A673 (cell line): ENCODE results near the gene FSIP1. TPM values are rescaled to one million over a fixed set of nuclear protein-coding genes. Genes with fewer than 3 reads are reported as not detected.
A peak's percentile ranks its signal among the peaks of the same experiment; 100 is the strongest.

Source experiments
- BruUV-seq: library from RNA; stranded (reverse); fragments of 400-500 nt; replicated peaks from 2 replicates; lab custom pipeline; 2021; lab: Mats Ljungman, UMichigan
- CTCF ChIA-PET: fragments of 300-600 bp; sonication (Branson Sonifier 250); formaldehyde crosslinking; loops from one replicate; lab custom pipeline; 2022; ENCODE audit warnings: antibody characterized with exemption; lab: Charles Lee
- POLR2A ChIA-PET: fragments of 300-600 bp; sonication (Branson Sonifier 250); formaldehyde crosslinking; loops from one replicate; lab custom pipeline; 2022; ENCODE audit warnings: antibody characterized with exemption; ENCODE audit not compliant: low non-redundant PET; lab: Charles Lee
- DNase-seq: peaks from one replicate; pipeline ENCODE4 v3.0.0-alpha.2; 2015; ENCODE audit warnings: low spot score
- H3K27ac ChIP-seq: fragments of 200-600 bp; sonication (generic); 2 replicates; pipeline ENCODE4 v1.5.1; 2016; ENCODE audit warnings: mixed run types, low read depth, mild to moderate bottlenecking, mixed read lengths, antibody characterized with exemption, low read length; ENCODE audit not compliant: poor library complexity, severe bottlenecking
- H3K27me3 ChIP-seq: fragments of 200-600 bp; sonication (generic); replicated peaks from 2 replicates; pipeline ENCODE4 v1.6.1; 2017; ENCODE audit warnings: mixed run types, low read depth, mild to moderate bottlenecking, mixed read lengths, antibody characterized with exemption, low read length; ENCODE audit not compliant: insufficient read depth, poor library complexity
- H3K36me3 ChIP-seq: fragments of 200-600 bp; sonication (generic); 2 replicates; pipeline ENCODE4 v1.6.1; 2016; ENCODE audit warnings: mixed run types, mild to moderate bottlenecking, mixed read lengths, antibody characterized with exemption, low read length; ENCODE audit not compliant: insufficient read depth, poor library complexity, severe bottlenecking
- H3K4me1 ChIP-seq: fragments of 200-600 bp; sonication (generic); 2 replicates; pipeline ENCODE4 v1.6.1; 2017; ENCODE audit warnings: mixed run types, mild to moderate bottlenecking, mixed read lengths, antibody characterized with exemption, low read length; ENCODE audit not compliant: insufficient read depth, poor library complexity, severe bottlenecking
- H3K4me3 ChIP-seq: fragments of 200-600 bp; sonication (generic); 2 replicates; pipeline ENCODE4 v1.5.1; 2016; ENCODE audit warnings: low read depth, mixed run types, mild to moderate bottlenecking, mixed read lengths, low read length; ENCODE audit not compliant: poor library complexity, severe bottlenecking
- H3K9me3 ChIP-seq: fragments of 200-600 bp; sonication (generic); 2 replicates; pipeline ENCODE4 v1.6.1; 2016; ENCODE audit warnings: mixed run types, low read depth, mild to moderate bottlenecking, mixed read lengths, antibody characterized with exemption, low read length; ENCODE audit not compliant: poor library complexity, severe bottlenecking
- CTCF ChIP-seq: fragments of 300-800, 200-600 bp; sonication (generic); conservative IDR thresholded peaks from 2 replicates; pipeline ENCODE4 v1.5.1; 2017; ENCODE audit warnings: low read depth, mild to moderate bottlenecking, antibody characterized with exemption, low read length, moderate library complexity, mixed read lengths
- EZH2 ChIP-seq: fragments of 200-600 bp; sonication (generic); IDR thresholded peaks from 2 replicates; pipeline ENCODE4 v1.6.1; 2017; ENCODE audit warnings: borderline replicate concordance, low read depth, mild to moderate bottlenecking, mixed read lengths, antibody characterized with exemption, low read length; ENCODE audit not compliant: poor library complexity, severe bottlenecking
- intact Hi-C: fragments of 100-400 bp; cut with micrococcal nuclease; formaldehyde crosslinking; loops from one replicate; pipeline ENCODE4 v1.10.0; 2022; ENCODE audit not compliant: unreplicated experiment
- total RNA-seq: library from RNA; stranded (reverse); gene quantifications from 2 replicates; pipeline ENCODE4 v1.2.3, GENCODE V29; 2021

Gene FSIP1
- total RNA-seq, 1 experiment from 2014 or later, result 0.37 TPM

- Histone ChIP-seq H3K4me3 (no peak overlapping the region), H3K4me1 (no peaks in the 10 kb centered on the region), H3K27me3 (no peaks in the 10 kb centered on the region), H3K9me3 (no peaks in the 10 kb centered on the region), H3K36me3 (no peaks in the 10 kb centered on the region), H3K27ac (no peak overlapping the region)
- ChIA-PET POLR2A (no interaction called here), CTCF (no interaction called here)
- no TSS peak for BruUV-seq
- intact Hi-C loops, result no loop called here
- no peak for TF ChIP-seq CTCF
- TF ChIP-seq EZH2, result no peak
- no peak for DNase-seq
Measured at GRCh38 chr15:39672184-39672583, 110.5 kb downstream of the FSIP1 start.

GRCh38 chr15:39670687-39671086 is 112.0 kb downstream of the FSIP1 start:
- Histone ChIP-seq H3K4me1 (no peaks in the 10 kb centered on the region), H3K4me3 (no peak overlapping the region), H3K27me3 (no peaks in the 10 kb centered on the region), H3K9me3 (no peaks in the 10 kb centered on the region), H3K27ac (no peak overlapping the region), H3K36me3 (no peaks in the 10 kb centered on the region)
- TF ChIP-seq EZH2 (no peak), CTCF (no peak)
- DNase-seq, result no peak
- BruUV-seq, result no TSS peak
- intact Hi-C loops, result no loop called here
- ChIA-PET CTCF (no interaction called here), POLR2A (no interaction called here)

- no TSS peak for BruUV-seq
- ChIA-PET CTCF (no interaction called here), POLR2A (no interaction called here)
- Histone ChIP-seq H3K4me3 (no peak overlapping the region), H3K36me3 (no peaks in the 10 kb centered on the region), H3K27ac (no peak overlapping the region), H3K27me3 (no peaks in the 10 kb centered on the region), H3K4me1 (no peaks in the 10 kb centered on the region), H3K9me3 (no peaks in the 10 kb centered on the region)
- peak; percentile 14 for DNase-seq
- TF ChIP-seq CTCF, result no peak
- no peak for TF ChIP-seq EZH2
- intact Hi-C loops, result no loop called here
Measured at GRCh38 chr15:39669661-39670060, 113.0 kb downstream of the FSIP1 start.
